ENCODE data around the gene SIRT3.

SIRT3 gene

GRCh38 chr11:235997-236773, at the start of gene SIRT3:
TSS of gene SIRT3 (minus strand) at chr11:236342. CDS start at chr11:236328, 14 bp downstream.
- H3K4me1 Mint-ChIP-seq (ENCODE audit: low read depth): peaks cover 39% of the 10 kb centered on the region
- peaks cover 47% of the 10 kb centered on the region for H3K36me3 Mint-ChIP-seq (ENCODE audit: low read depth)
- no peaks in the 10 kb centered on the region for H3K27me3 Mint-ChIP-seq
- DNase-seq: peak; percentile 80
- H3K27ac Mint-ChIP-seq: peak within 1 kb of the TSS; percentile 100
- H3K4me3 Mint-ChIP-seq: peak within 1 kb of the TSS; percentile 99
- H3K9me3 Mint-ChIP-seq: no peaks in the 10 kb centered on the region

GRCh38 chr11:285894-286220, 49.7 kb upstream of the SIRT3 start:
- H3K27ac Mint-ChIP-seq: no peak overlapping the region
- peak; percentile 23 for DNase-seq
- H3K27me3 Mint-ChIP-seq: peaks cover 30% of the 10 kb centered on the region
- peaks cover 50% of the 10 kb centered on the region for H3K4me1 Mint-ChIP-seq (ENCODE audit: low read depth)
- H3K36me3 Mint-ChIP-seq (ENCODE audit: low read depth): peaks cover 2% of the 10 kb centered on the region
- H3K9me3 Mint-ChIP-seq: no peaks in the 10 kb centered on the region
- no peak overlapping the region for H3K4me3 Mint-ChIP-seq

GRCh38 chr11:285021-285893, 49.1 kb upstream of the SIRT3 start:
- no peaks in the 10 kb centered on the region for H3K9me3 Mint-ChIP-seq

GRCh38 chr11:284105-285020, 48.2 kb upstream of the SIRT3 start:
- peaks cover 35% of the 10 kb centered on the region for H3K27me3 Mint-ChIP-seq
- H3K9me3 Mint-ChIP-seq: no peaks in the 10 kb centered on the region
- peaks cover 47% of the 10 kb centered on the region for H3K4me1 Mint-ChIP-seq (ENCODE audit: low read depth)
- peak; percentile 29 for DNase-seq
- peaks cover 2% of the 10 kb centered on the region for H3K36me3 Mint-ChIP-seq (ENCODE audit: low read depth)
- H3K4me3 Mint-ChIP-seq: no peak overlapping the region
- no peak overlapping the region for H3K27ac Mint-ChIP-seq

More at GRCh38 chr11:285021-285893, 49.1 kb upstream of the SIRT3 start:
- H3K4me1 Mint-ChIP-seq (ENCODE audit: low read depth): peaks cover 51% of the 10 kb centered on the region
- H3K36me3 Mint-ChIP-seq (ENCODE audit: low read depth): peaks cover 2% of the 10 kb centered on the region
- peak; percentile 30 for DNase-seq
- H3K4me3 Mint-ChIP-seq: no peak overlapping the region
- peaks cover 33% of the 10 kb centered on the region for H3K27me3 Mint-ChIP-seq
- no peak overlapping the region for H3K27ac Mint-ChIP-seq

DNA sequence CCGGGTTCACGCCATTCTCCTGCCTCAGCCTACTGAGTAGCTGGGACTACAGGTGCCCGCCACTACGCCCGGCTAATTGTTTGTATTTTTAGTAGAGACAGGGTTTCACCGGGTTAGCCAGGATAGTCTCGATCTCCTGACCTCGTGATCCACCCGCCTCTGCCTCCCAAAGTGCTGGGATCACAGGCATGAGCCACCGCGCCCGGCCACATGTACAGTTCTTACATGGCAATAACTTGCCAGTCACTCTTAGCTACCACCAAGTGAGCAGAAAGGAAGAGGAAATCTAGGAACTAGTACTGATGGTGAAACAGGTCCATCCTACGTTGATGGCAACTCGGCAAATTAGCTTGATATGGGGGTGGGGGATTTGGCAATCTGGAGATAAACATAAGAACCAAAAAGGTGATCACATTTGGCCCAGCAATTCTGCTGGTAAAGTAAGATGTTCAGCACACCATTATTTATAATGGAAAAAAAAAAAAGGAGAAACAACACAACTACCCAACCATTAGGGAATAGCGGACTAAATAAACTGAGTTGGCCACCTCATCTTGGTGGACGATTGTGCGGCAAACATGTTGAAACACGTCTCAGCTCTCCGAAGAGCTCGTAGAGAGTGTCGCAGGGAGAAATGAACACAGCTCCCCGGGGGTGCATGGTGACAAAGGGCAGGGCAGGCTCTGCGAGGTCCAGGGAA, 47.4 kb upstream of the SIRT3 start:
- peak overlapping the region; percentile 34 for H3K27ac Mint-ChIP-seq
- H3K4me1 Mint-ChIP-seq (ENCODE audit: low read depth): peaks cover 49% of the 10 kb centered on the region
- H3K27me3 Mint-ChIP-seq: peaks cover 38% of the 10 kb centered on the region
- H3K9me3 Mint-ChIP-seq: no peaks in the 10 kb centered on the region
- peak; percentile 34 for DNase-seq
- no peak overlapping the region for H3K4me3 Mint-ChIP-seq
- H3K36me3 Mint-ChIP-seq (ENCODE audit: low read depth): peaks cover 2% of the 10 kb centered on the region

DNA sequence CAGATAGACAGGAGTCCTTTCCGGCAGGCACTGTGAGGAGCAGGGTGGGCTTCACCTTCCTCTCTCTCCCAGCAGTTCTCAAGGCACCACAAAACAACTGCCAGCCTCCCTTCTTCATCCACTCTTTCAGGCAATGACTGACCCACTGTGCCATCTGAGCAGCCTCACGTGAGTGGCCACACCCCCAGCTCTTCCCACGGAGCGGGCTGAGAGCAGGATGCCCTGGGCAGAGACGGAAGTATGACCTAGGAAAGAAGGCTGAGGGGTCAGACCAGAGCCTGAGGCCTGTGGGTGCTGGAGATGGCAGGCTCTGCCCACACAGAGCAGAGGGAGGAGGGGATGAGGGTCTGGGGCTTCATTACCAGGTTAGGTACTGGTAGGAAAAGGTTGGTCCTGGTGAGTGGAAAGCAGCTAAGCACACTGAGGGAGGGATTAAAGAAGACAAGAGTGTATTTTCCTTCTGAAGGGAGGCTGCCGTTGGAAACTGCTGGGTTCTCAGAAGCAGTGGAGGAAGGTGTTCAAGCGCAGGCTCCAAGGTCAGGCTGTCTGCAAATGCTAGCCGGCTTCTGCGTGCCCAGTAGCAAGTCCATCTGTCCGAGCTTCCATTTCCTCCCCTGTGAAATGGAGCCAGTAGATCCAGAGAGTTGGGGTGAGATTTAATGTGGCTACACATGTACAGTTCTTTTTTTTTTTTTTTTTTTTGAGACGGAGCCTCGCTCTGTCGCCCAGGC, 46.7 kb upstream of the SIRT3 start:
- H3K36me3 Mint-ChIP-seq (ENCODE audit: low read depth): peaks cover under 1% of the 10 kb centered on the region
- no peaks in the 10 kb centered on the region for H3K9me3 Mint-ChIP-seq
- H3K4me1 Mint-ChIP-seq (ENCODE audit: low read depth): peaks cover 50% of the 10 kb centered on the region
- no peak for DNase-seq
- H3K27ac Mint-ChIP-seq: peak overlapping the region; percentile 51
- H3K27me3 Mint-ChIP-seq: peaks cover 36% of the 10 kb centered on the region
- H3K4me3 Mint-ChIP-seq: peak overlapping the region; percentile 67

- peaks cover 47% of the 10 kb centered on the region for H3K4me1 Mint-ChIP-seq (ENCODE audit: low read depth)
- H3K36me3 Mint-ChIP-seq (ENCODE audit: low read depth): no peaks in the 10 kb centered on the region
- peak overlapping the region; percentile 41 for H3K27ac Mint-ChIP-seq
- H3K27me3 Mint-ChIP-seq: peaks cover 34% of the 10 kb centered on the region
- peak overlapping the region; percentile 67 for H3K4me3 Mint-ChIP-seq
- H3K9me3 Mint-ChIP-seq: peaks cover 1% of the 10 kb centered on the region
- DNase-seq: peak; percentile 34
These were observed 46.0 kb upstream of the SIRT3 start for GRCh38 chr11:282171-282570.

DNA sequence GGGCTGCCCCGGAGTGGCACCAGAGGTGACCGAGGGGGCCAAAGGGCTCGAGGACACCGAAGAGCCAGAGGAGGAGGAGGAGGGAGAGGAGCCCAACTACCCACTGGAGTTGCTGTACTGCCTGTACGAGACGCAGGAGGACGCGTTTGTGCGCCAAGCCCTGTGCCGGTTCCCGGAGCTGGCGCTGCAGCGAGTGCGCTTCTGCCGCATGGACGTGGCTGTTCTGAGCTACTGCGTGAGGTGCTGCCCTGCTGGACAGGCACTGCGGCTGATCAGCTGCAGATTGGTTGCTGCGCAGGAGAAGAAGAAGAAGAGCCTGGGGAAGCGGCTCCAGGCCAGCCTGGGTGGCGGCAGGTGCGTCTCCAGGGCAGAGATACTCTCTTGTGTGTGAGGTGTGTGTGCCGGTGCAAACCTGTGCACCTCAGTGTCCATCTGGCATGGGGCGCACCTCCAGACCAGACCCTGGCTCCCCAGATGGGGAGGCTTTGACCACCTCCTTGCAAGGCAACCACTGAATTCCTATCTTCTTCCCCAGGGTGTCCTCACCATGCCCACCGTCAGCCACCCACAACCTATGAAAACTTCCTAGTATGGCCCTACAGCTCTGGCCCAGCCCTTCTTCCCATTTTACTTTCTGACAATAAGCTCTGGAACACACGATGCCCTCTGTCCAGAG, 45.5 kb upstream of the SIRT3 start:
- Mint-ChIP-seq H3K27me3 (peaks cover 31% of the 10 kb centered on the region), H3K4me3 (peak overlapping the region; percentile 67), H3K9me3 (peaks cover 5% of the 10 kb centered on the region), H3K36me3 (ENCODE audit: low read depth) (no peaks in the 10 kb centered on the region), H3K4me1 (ENCODE audit: low read depth) (peaks cover 47% of the 10 kb centered on the region), H3K27ac (peak overlapping the region; percentile 41)
- no peak for DNase-seq

DNA sequence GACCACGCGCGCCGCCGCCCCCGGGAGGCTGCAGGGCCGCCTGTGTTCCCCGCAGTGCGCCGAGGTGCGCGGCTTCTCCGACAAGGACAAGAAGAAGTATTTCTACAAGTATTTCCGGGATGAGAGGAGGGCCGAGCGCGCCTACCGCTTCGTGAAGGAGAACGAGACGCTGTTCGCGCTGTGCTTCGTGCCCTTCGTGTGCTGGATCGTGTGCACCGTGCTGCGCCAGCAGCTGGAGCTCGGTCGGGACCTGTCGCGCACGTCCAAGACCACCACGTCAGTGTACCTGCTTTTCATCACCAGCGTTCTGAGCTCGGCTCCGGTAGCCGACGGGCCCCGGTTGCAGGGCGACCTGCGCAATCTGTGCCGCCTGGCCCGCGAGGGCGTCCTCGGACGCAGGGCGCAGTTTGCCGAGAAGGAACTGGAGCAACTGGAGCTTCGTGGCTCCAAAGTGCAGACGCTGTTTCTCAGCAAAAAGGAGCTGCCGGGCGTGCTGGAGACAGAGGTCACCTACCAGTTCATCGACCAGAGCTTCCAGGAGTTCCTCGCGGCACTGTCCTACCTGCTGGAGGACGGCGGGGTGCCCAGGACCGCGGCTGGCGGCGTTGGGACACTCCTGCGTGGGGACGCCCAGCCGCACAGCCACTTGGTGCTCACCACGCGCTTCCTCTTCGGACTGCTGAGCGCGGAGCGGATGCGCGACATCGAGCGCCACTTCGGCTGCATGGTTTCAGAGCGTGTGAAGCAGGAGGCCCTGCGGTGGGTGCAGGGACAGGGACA, 44.8 kb upstream of the SIRT3 start:
- H3K36me3 Mint-ChIP-seq (ENCODE audit: low read depth): no peaks in the 10 kb centered on the region
- DNase-seq: peak; percentile 72
- peak overlapping the region; percentile 67 for H3K4me3 Mint-ChIP-seq
- H3K27me3 Mint-ChIP-seq: peaks cover 31% of the 10 kb centered on the region
- peak overlapping the region; percentile 64 for H3K27ac Mint-ChIP-seq
- H3K9me3 Mint-ChIP-seq: peaks cover 9% of the 10 kb centered on the region
- peaks cover 48% of the 10 kb centered on the region for H3K4me1 Mint-ChIP-seq (ENCODE audit: low read depth)

DNA sequence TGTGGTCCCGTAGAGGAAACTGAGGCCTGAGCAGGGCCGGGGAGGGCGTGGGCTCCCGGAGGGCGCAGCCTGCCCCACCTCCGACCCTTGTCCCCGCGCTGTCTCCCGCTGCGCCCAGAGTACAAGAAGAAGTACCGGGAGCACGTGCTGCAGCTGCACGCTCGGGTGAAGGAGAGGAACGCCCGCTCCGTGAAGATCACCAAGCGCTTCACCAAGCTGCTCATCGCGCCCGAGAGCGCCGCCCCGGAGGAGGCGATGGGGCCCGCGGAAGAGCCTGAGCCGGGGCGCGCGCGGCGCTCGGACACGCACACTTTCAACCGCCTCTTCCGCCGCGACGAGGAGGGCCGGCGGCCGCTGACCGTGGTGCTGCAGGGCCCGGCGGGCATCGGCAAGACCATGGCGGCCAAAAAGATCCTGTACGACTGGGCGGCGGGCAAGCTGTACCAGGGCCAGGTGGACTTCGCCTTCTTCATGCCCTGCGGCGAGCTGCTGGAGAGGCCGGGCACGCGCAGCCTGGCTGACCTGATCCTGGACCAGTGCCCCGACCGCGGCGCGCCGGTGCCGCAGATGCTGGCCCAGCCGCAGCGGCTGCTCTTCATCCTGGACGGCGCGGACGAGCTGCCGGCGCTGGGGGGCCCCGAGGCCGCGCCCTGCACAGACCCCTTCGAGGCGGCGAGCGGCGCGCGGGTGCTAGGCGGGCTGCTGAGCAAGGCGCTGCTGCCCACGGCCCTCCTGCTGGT, 44.0 kb upstream of the SIRT3 start:
- Mint-ChIP-seq H3K9me3 (peaks cover 10% of the 10 kb centered on the region), H3K36me3 (ENCODE audit: low read depth) (no peaks in the 10 kb centered on the region), H3K27me3 (peaks cover 31% of the 10 kb centered on the region), H3K4me3 (peak overlapping the region; percentile 54), H3K4me1 (ENCODE audit: low read depth) (peaks cover 48% of the 10 kb centered on the region), H3K27ac (no peak overlapping the region)
- DNase-seq: peak; percentile 66

GRCh38 chr11:279040-279965, 43.2 kb upstream of the SIRT3 start:
- H3K4me3 Mint-ChIP-seq: peak overlapping the region; percentile 57
- H3K36me3 Mint-ChIP-seq (ENCODE audit: low read depth): no peaks in the 10 kb centered on the region
- H3K4me1 Mint-ChIP-seq (ENCODE audit: low read depth): peaks cover 48% of the 10 kb centered on the region
- peak overlapping the region; percentile 84 for H3K27ac Mint-ChIP-seq
- H3K27me3 Mint-ChIP-seq: peaks cover 31% of the 10 kb centered on the region
- DNase-seq: peak; percentile 50
- H3K9me3 Mint-ChIP-seq: peaks cover 10% of the 10 kb centered on the region

Data from activated T-cell treated with anti-CD3 and anti-CD28 coated beads, Interleukin-2, amount 50 U/mL, for 24 hours (primary cell).